ENCODE measurements around the gene XBP1. TPM values are rescaled to one million over a fixed set of nuclear protein-coding genes. Genes with fewer than 3 reads are reported as not detected.
"Not testable (repeated sequence)": the region's sequence is repeated elsewhere in the genome, so short reads cannot be mapped to it uniquely, and the experiment has no call there.

The XBP1 gene
- total and polyA plus RNA-seq, 2 donors from 2014 or later: 114 to 220 TPM

GRCh38 chr22:28810821-28811491 is 10.6 kb upstream of the XBP1 start:
- H3K27me3 ChIP-seq (ENCODE audit: control insufficient read depth, insufficient read depth, low read length): no peaks in the 10 kb centered on the region
- H3K27ac ChIP-seq (ENCODE audit: low read depth in 2 of 2, low read length in 2 of 2): peak overlapping the region in 1 of 2 donors; percentile 43
- no peak overlapping the region for H3K4me3 ChIP-seq (ENCODE audit: low read length in 3 of 3)
- H3K36me3 ChIP-seq (ENCODE audit: control insufficient read depth in 2 of 3, insufficient read depth in 3 of 3, low read length in 3 of 3): no peaks in the 10 kb centered on the region
- no peak overlapping the region for H3K9ac ChIP-seq (ENCODE audit: low read length in 3 of 3)
- no peak for FAIRE-seq
- intact Hi-C loops (cut with DNase I): no loop called here
- TF ChIP-seq CTCF (IDR thresholded peaks at IDR 0.05; ENCODE audit: borderline replicate concordance, extremely low read depth, insufficient read depth): no peak
- no peaks in the 10 kb centered on the region for H3K9me3 ChIP-seq (ENCODE audit: control insufficient read depth in 2 of 3, insufficient read depth in 1 of 3, low read length in 3 of 3)
- DNase-seq: peak in 2 of 5 donors; percentile 13 to 23
- H3K4me1 ChIP-seq (ENCODE audit: control insufficient read depth in 2 of 3, insufficient read depth in 2 of 3, low read depth in 1 of 3, low read length in 3 of 3): peaks cover 0 to 21% (median 18%) of the 10 kb centered on the region in 3 donors

GRCh38 chr22:28808716-28809355 is 8.5 kb upstream of the XBP1 start:
- Histone ChIP-seq H3K9me3 (ENCODE audit: control insufficient read depth in 2 of 3, insufficient read depth in 1 of 3, low read length in 3 of 3) (no peaks in the 10 kb centered on the region), H3K9ac (ENCODE audit: low read length in 3 of 3) (no peak overlapping the region), H3K27me3 (ENCODE audit: control insufficient read depth, insufficient read depth, low read length) (no peaks in the 10 kb centered on the region), H3K4me3 (ENCODE audit: low read length in 3 of 3) (no peak overlapping the region), H3K4me1 (ENCODE audit: control insufficient read depth in 2 of 3, insufficient read depth in 2 of 3, low read depth in 1 of 3, low read length in 3 of 3) (peaks cover 0 to 18% (median 13%) of the 10 kb centered on the region in 3 donors), H3K36me3 (ENCODE audit: control insufficient read depth in 2 of 3, insufficient read depth in 3 of 3, low read length in 3 of 3) (no peaks in the 10 kb centered on the region), H3K27ac (ENCODE audit: low read depth in 2 of 2, low read length in 2 of 2) (no peak overlapping the region)
- TF ChIP-seq CTCF (IDR thresholded peaks at IDR 0.05; ENCODE audit: borderline replicate concordance, extremely low read depth, insufficient read depth): no peak
- FAIRE-seq (no peak), DNase-seq (peak in 1 of 5 donors; percentile 33)
- intact Hi-C loops (cut with DNase I): no loop called here

GRCh38 chr22:28805426-28805825 is 5.1 kb upstream of the XBP1 start:
- H3K9ac ChIP-seq (ENCODE audit: low read length in 3 of 3); H3K4me3 ChIP-seq (ENCODE audit: low read length in 3 of 3); intact Hi-C loops (cut with DNase I); H3K4me1 ChIP-seq (ENCODE audit: control insufficient read depth in 2 of 3, insufficient read depth in 2 of 3, low read depth in 1 of 3, low read length in 3 of 3); H3K27ac ChIP-seq (ENCODE audit: low read depth in 2 of 2, low read length in 2 of 2); H3K9me3 ChIP-seq (ENCODE audit: control insufficient read depth in 2 of 3, insufficient read depth in 1 of 3, low read length in 3 of 3); DNase-seq; H3K27me3 ChIP-seq (ENCODE audit: control insufficient read depth, insufficient read depth, low read length); H3K36me3 ChIP-seq (ENCODE audit: control insufficient read depth in 2 of 3, insufficient read depth in 3 of 3, low read length in 3 of 3); FAIRE-seq: not testable (repeated sequence)

GRCh38 chr22:28802595-28803123 is 2.3 kb upstream of the XBP1 start:
- peaks cover 0 to 4% (median 2%) of the 10 kb centered on the region in 3 donors for H3K36me3 ChIP-seq (ENCODE audit: control insufficient read depth in 2 of 3, insufficient read depth in 3 of 3, low read length in 3 of 3)
- DNase-seq (peak in 1 of 5 donors; percentile 14), FAIRE-seq (no peak)
- TF ChIP-seq CTCF (IDR thresholded peaks at IDR 0.05; ENCODE audit: borderline replicate concordance, extremely low read depth, insufficient read depth): peak; percentile 13
- intact Hi-C loops (cut with DNase I): no loop called here
- H3K4me3 ChIP-seq (ENCODE audit: low read length in 3 of 3): peak overlapping the region in 1 of 3 donors; percentile 17
- no peaks in the 10 kb centered on the region for H3K27me3 ChIP-seq (ENCODE audit: control insufficient read depth, insufficient read depth, low read length)
- no peak overlapping the region for H3K27ac ChIP-seq (ENCODE audit: low read depth in 2 of 2, low read length in 2 of 2)
- H3K9ac ChIP-seq (ENCODE audit: low read length in 3 of 3): peak overlapping the region in 1 of 3 donors; percentile 14
- H3K4me1 ChIP-seq (ENCODE audit: control insufficient read depth in 2 of 3, insufficient read depth in 2 of 3, low read depth in 1 of 3, low read length in 3 of 3): peaks cover 0 to 13% (median 4%) of the 10 kb centered on the region in 3 donors
- H3K9me3 ChIP-seq (ENCODE audit: control insufficient read depth in 2 of 3, insufficient read depth in 1 of 3, low read length in 3 of 3): no peaks in the 10 kb centered on the region
